Loucy (cell line): ENCODE results near the gene LBX1.

Source experiments
- H2AFZ ChIP-seq: fragments of 200-600 bp; sonication (generic); 2 replicates; pipeline ENCODE4 v1.6.0; 2016; ENCODE audit warnings: antibody characterized with exemption, mild to moderate bottlenecking, low read length, moderate library complexity
- H3F3A ChIP-seq: fragments of 200-600 bp; 2 replicates; pipeline ENCODE4 v1.6.0; 2016; ENCODE audit warnings: antibody characterized with exemption, low read depth, mild to moderate bottlenecking
- H3K27me3 ChIP-seq: fragments of 200-600 bp; sonication (generic); 2 replicates; pipeline ENCODE4 v1.6.1; 2014; ENCODE audit warnings: low read length, mild to moderate bottlenecking; ENCODE audit not compliant: insufficient read depth, poor library complexity, severe bottlenecking
- H3K36me3 ChIP-seq: fragments of 200-600 bp; sonication (generic); 2 replicates; pipeline ENCODE4 v1.6.1; 2016; ENCODE audit warnings: low read length; ENCODE audit not compliant: insufficient read depth
- H3K4me1 ChIP-seq: fragments of 200-600 bp; sonication (generic); 2 replicates; pipeline ENCODE4 v1.5.1; 2014; ENCODE audit warnings: low read length, mild to moderate bottlenecking; ENCODE audit not compliant: insufficient read depth, poor library complexity, severe bottlenecking
- H3K4me2 ChIP-seq: fragments of 200-600 bp; sonication (generic); 2 replicates; pipeline ENCODE4 v1.6.0; 2014; ENCODE audit warnings: antibody characterized with exemption, low read length, low read depth, mild to moderate bottlenecking; ENCODE audit not compliant: poor library complexity, severe bottlenecking
- H3K4me3 ChIP-seq: fragments of 200-600 bp; sonication (generic); 2 replicates; pipeline ENCODE4 v1.5.1; 2014; ENCODE audit warnings: low read length, mild to moderate bottlenecking, mixed read lengths; ENCODE audit not compliant: poor library complexity, severe bottlenecking
- H3K79me2 ChIP-seq: fragments of 200-600 bp; sonication (generic); 2 replicates; pipeline ENCODE4 v1.6.1; 2014; ENCODE audit warnings: low read length; ENCODE audit not compliant: insufficient read depth
- H3K9ac ChIP-seq: fragments of 200-600 bp; sonication (generic); 2 replicates; pipeline ENCODE4 v1.6.0; 2014; ENCODE audit warnings: mild to moderate bottlenecking, low read depth, low read length, moderate library complexity; ENCODE audit not compliant: poor library complexity, severe bottlenecking
- H3K9me2 ChIP-seq: fragments of 200-600 bp; sonication (generic); replicated peaks from 2 replicates; pipeline ENCODE4 v1.6.1; 2016; ENCODE audit warnings: low read depth, low read length, mixed read lengths
- H3K9me3 ChIP-seq: fragments of 200-600 bp; sonication (generic); 2 replicates; pipeline ENCODE4 v1.6.1; 2014; ENCODE audit warnings: mild to moderate bottlenecking, antibody characterized with exemption, low read length, low read depth; ENCODE audit not compliant: insufficient read depth
- H4K20me1 ChIP-seq: fragments of 200-600 bp; sonication (generic); 2 replicates; pipeline ENCODE4 v1.6.0; 2014; ENCODE audit warnings: antibody characterized with exemption, low read length, mild to moderate bottlenecking; ENCODE audit not compliant: insufficient read depth, poor library complexity, severe bottlenecking
- CTCF ChIP-seq: fragments of 200-600 bp; sonication (generic); conservative IDR thresholded peaks from 2 replicates; pipeline ENCODE4 v1.5.1; 2014; ENCODE audit warnings: mild to moderate bottlenecking, antibody characterized with exemption, low read length
- EZH2phosphoT487 ChIP-seq: fragments of 200-600 bp; IDR thresholded peaks from 2 replicates; pipeline ENCODE4 v1.6.1; 2018; ENCODE audit warnings: antibody characterized with exemption, mild to moderate bottlenecking, moderate library complexity, borderline replicate concordance

Gene LBX1

GRCh38 chr10:101267290-101267680, 38.0 kb upstream of the LBX1 start:
- no peak overlapping the region for H3K9ac ChIP-seq
- no peaks in the 10 kb centered on the region for H3F3A ChIP-seq
- H4K20me1 ChIP-seq, result no peaks in the 10 kb centered on the region
- no peaks in the 10 kb centered on the region for H3K9me3 ChIP-seq
- no peaks in the 10 kb centered on the region for H3K4me1 ChIP-seq
- H2AFZ ChIP-seq, result no peak overlapping the region
- H3K4me2 ChIP-seq, result no peak overlapping the region
- no peaks in the 10 kb centered on the region for H3K27me3 ChIP-seq
- no peak overlapping the region for H3K4me3 ChIP-seq
- no peak for TF ChIP-seq CTCF
- TF ChIP-seq EZH2phosphoT487, result no peak
- H3K36me3 ChIP-seq, result no peaks in the 10 kb centered on the region
- H3K9me2 ChIP-seq, result no peaks in the 10 kb centered on the region
- H3K79me2 ChIP-seq, result no peaks in the 10 kb centered on the region

GRCh38 chr10:101266381-101267289, 37.4 kb upstream of the LBX1 start:
- no peaks in the 10 kb centered on the region for H4K20me1 ChIP-seq
- no peaks in the 10 kb centered on the region for H3K4me1 ChIP-seq
- no peaks in the 10 kb centered on the region for H3K9me2 ChIP-seq
- H3K79me2 ChIP-seq, result no peaks in the 10 kb centered on the region
- no peak overlapping the region for H3K4me2 ChIP-seq
- no peaks in the 10 kb centered on the region for H3K36me3 ChIP-seq
- TF ChIP-seq CTCF, result no peak
- no peak for TF ChIP-seq EZH2phosphoT487
- H2AFZ ChIP-seq, result no peak overlapping the region
- H3K4me3 ChIP-seq, result no peak overlapping the region
- no peaks in the 10 kb centered on the region for H3F3A ChIP-seq
- H3K27me3 ChIP-seq, result no peaks in the 10 kb centered on the region
- no peaks in the 10 kb centered on the region for H3K9me3 ChIP-seq
- no peak overlapping the region for H3K9ac ChIP-seq

GRCh38 chr10:101263150-101263752, 34.0 kb upstream of the LBX1 start:
- H4K20me1 ChIP-seq, result no peaks in the 10 kb centered on the region
- no peak overlapping the region for H3K4me3 ChIP-seq
- no peaks in the 10 kb centered on the region for H3F3A ChIP-seq
- H3K9me3 ChIP-seq, result no peaks in the 10 kb centered on the region
- TF ChIP-seq CTCF (no peak), EZH2phosphoT487 (no peak)
- H2AFZ ChIP-seq, result no peak overlapping the region
- no peak overlapping the region for H3K4me2 ChIP-seq
- H3K4me1 ChIP-seq, result no peaks in the 10 kb centered on the region
- no peaks in the 10 kb centered on the region for H3K9me2 ChIP-seq
- H3K79me2 ChIP-seq, result no peaks in the 10 kb centered on the region
- no peak overlapping the region for H3K9ac ChIP-seq
- no peaks in the 10 kb centered on the region for H3K36me3 ChIP-seq
- H3K27me3 ChIP-seq, result no peaks in the 10 kb centered on the region
